SHP77 (cell line): ENCODE data around the gene SLIT3.
A peak's percentile ranks its signal among the peaks of the same experiment; 100 is the strongest.
"Not testable (repeated sequence)": the region's sequence is repeated elsewhere in the genome, so short reads cannot be mapped to it uniquely, and the experiment has no call there.

Experiments used
- DNase-seq, 2 experiments: peaks; one replicate each; lab custom pipeline; 2025; lab: John Stamatoyannopoulos, UW

Gene SLIT3

DNA sequence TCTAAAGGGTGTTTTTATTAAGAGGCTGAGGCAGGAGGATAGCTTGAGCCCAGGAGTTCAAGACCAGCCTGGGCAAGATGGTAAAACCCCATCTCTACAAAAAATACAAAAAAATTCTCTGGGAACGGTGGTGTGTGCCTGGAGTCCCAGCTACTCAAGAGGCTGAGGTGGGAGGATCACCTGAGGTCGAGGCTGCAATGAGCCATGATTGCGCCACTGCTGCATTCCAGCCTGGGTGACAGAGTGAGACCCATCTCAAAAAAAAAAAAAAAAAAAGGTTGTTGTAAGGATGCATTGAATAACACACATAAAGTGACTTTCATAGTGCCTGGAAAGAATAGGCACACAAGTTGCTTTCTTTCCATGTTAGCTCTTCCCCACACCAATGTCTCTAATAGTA lies 662.1 kb downstream of the SLIT3 start:
- DNase-seq, result not testable (repeated sequence)

DNA sequence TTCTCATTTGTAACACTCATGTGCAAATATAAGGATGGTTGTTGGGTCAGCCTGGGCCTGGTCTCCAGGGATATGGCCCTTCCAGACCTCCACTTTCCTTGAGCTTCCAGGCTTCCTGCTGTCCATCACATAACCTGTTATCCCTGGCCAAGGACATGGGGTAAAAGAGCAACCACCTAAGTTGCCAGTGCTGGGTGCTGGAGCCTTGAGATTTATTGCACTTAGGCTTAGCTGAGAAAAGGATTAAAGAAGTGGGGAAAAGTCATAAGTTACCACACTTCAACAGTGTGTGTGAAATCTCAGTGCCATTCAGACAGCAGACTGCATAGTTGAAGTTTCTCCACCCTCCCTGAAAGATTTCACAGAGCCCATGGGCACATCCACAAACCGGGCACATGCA lies 663.1 kb downstream of the SLIT3 start:
- DNase-seq, result no peak

DNA sequence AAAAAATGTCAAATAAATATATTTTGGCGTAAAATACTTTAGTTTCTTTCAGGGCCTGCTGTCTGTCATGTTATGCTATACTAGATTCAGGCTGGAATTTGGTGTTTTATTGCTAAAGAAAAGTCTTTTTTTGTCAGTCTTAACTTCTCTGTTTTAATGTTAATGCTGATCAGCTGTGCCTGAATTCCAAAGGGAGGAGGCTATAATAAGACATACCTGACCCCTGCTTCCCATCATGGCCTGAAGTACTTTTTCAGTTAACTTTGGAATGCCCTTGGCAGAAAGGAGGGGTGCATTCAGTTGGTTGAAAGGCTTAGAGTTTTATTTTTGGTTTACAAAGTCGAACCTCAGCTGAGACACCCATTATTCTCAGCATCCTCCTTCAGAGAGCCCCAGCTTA lies 663.7 kb downstream of the SLIT3 start:
- no peak for DNase-seq

DNA sequence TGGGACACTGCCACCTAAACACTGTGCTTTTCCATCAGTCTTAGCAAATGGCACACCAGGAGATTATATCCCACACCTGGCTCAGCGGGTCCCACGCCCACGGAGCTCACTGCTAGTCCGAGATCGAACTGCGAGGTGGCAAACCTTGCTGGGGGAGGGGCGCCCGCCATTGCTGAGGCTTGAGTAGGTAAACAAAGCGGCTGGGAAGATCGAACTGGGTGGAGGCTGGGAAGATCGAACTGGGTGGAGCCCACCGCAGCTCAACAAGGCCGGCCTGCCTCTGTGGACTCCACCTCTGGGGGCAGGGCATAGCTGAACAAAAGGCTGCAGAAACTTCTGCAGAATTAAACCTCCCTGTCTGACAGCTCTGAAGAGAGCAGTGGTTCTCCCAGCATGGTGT lies 670.0 kb downstream of the SLIT3 start:
- peak in 1 of 2 experiments; percentile 1 for DNase-seq

DNA sequence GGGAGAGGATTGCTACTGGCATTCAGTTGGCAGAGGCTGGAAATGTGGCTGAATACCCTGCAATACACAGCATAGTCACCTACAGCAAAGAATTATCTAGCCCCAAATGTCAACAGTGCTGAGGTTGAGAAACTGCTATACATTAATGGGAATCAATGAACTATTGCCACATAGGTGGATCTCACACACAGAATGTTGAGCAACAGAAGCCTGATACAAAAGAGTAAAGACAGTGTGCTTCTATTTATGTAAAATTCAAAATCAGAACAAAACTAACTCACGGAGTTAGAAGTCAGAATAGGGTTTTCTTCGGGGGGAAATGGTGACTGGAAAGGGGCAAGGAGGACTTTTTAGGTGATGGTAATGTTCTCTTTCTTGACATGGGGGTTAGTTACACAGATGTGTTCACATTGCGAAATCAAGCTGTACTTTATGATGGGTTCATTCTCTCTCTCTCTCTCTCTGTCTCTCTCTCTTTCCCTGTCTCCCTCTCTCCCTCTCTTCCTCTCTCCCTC lies 676.0 kb downstream of the SLIT3 start:
- no peak for DNase-seq

DNA sequence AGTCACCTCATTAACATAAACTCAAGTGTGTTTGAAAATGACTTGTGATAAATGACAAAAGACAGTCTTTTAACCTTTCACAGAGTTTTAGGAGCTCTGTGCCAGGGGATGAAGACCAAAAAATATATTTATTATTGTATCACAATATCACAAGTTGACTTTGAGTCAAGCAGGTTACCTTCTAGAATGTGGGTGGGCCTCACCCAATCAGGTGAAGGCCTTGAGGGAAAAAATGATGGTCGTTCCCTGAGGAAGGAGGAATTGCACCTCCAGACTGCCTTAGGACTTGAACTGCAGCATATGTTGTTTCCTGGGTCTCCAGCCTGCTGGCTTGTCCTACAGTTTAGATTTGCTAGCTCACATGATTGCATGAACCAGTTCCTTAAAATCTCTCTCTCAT lies 680.1 kb downstream of the SLIT3 start:
- no peak for DNase-seq

DNA sequence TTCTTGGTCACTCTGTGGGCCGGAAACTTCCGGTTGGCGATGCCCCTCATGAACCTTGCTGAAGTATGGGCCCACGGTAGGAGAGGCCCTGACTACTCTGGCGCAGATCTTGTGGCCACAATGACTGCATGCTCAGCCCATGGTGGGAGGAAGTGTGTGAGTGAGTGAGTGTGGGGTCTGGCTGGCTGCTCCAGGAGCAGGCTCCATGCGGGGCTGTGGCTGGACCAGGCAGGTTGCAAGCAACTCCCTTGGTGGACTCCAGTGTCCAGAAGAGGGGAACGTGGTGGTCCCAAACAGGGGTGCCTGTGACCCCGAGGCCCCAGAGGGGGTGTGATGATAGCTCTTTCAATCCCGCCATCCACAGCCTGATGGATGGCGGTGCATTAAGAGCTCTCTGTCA lies 686.3 kb downstream of the SLIT3 start:
- no peak for DNase-seq

DNA sequence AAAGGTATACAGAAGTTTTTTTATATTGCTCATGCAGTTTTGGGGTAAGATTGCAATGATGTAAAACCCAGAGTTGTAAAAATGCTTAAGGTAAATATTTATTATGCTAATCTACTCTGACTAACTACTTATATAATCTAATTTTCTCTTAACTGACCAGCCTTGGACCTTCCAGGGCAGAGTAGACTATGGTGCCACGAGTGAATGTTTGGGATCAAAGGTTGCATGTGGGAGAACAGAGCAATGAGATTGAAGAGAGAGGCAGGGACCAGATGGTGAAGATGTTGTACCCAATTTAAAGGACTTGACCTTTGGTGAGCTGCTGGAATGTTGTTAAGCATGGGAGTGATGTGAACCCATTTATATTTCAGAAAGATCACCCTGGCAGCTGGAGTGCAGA lies 686.9 kb downstream of the SLIT3 start:
- no peak for DNase-seq

DNA sequence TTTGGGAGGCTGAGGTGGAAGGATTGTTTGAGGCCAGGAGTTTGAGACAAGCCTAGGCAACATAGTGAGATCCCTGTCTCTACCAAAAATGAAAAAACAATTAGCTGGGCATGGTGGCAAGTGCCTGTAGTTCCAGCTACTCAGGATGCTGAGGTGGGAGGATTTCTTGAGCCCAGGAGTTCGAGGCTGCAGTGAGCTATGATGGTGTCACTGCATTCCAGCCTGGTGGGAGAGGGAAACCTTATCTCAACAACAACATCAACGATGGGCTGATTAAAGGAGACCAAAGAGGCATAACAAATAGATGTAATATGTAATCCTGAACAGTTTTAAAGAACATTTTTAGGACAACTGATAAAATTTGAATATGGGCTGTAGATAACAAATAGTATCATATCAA lies 687.5 kb downstream of the SLIT3 start:
- DNase-seq, result no peak

DNA sequence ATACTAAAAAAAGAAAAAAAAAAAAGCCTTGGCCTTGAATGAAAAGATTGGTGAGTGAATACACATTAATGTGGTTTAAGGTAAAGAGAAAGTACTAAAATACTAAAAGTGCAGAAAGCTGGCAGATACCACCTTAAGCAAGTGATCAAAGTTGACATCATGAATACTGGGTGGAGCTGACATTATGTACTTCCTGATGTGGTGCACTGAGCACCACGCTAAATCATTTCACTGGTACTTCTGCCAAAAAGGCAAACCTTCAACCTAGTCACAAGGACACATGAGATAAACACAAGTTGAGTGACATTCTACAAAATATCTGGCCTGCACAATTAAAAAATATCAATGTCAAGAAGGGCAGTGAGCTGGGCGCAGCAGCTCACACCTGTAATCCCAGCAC lies 687.9 kb downstream of the SLIT3 start:
- DNase-seq, result no peak

DNA sequence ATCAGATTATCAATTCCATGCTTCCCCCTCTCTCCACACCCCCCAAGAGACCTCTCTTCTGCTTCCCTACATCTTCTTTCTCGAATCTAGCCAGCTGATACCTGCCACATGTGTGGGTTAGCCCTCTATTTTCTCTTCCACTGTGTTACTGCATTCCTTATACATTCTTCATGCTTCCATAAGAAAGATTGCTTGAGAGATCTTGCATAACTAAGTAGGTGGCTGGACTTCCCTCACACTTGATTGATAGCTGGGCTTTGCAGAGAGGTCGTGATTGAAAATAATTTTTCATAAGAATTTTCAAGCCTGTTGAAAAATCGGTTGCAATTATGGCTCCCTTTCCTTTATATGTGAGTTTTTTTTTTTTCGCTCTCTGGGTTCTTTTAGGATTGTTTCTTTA lies 688.8 kb downstream of the SLIT3 start:
- no peak for DNase-seq
